Measurements from ENCODE around the gene CCDC167. TPM values are rescaled to one million over a fixed set of nuclear protein-coding genes. Genes with fewer than 3 reads are reported as not detected.

The CCDC167 gene
- total RNA-seq, 2 donors from 2014 or later = 46.0 to 54.8 TPM

GRCh38 chr6:37523412-37523811 lies 23.7 kb upstream of the CCDC167 start:
- Mint-ChIP-seq H3K9me3 (no peaks in the 10 kb centered on the region), H3K27me3 (peaks cover 16 to 23% of the 10 kb centered on the region in 2 donors), H3K36me3 (no peaks in the 10 kb centered on the region), H3K27ac (no peak overlapping the region), H3K4me3 (no peak overlapping the region), H3K4me1 (ENCODE audit: low read depth in 2 of 2) (peaks cover 32 to 35% of the 10 kb centered on the region in 2 donors)
- no peak for ATAC-seq
- DNase-seq (ENCODE audit: low spot score) = no peak

GRCh38 chr6:37522836-37523235 lies 23.1 kb upstream of the CCDC167 start:
- peaks cover 38 to 40% of the 10 kb centered on the region in 2 donors for H3K4me1 Mint-ChIP-seq (ENCODE audit: low read depth in 2 of 2)
- peak overlapping the region in 1 of 2 donors; percentile 2 for H3K27ac Mint-ChIP-seq
- no peak for DNase-seq (ENCODE audit: low spot score)
- H3K27me3 Mint-ChIP-seq = peaks cover 16 to 23% of the 10 kb centered on the region in 2 donors
- no peak overlapping the region for H3K4me3 Mint-ChIP-seq
- ATAC-seq = no peak
- no peaks in the 10 kb centered on the region for H3K9me3 Mint-ChIP-seq
- no peaks in the 10 kb centered on the region for H3K36me3 Mint-ChIP-seq

GRCh38 chr6:37521674-37522073 lies 22.0 kb upstream of the CCDC167 start:
- no peak for DNase-seq (ENCODE audit: low spot score)
- peak overlapping the region in 1 of 2 donors; percentile 2 for H3K27ac Mint-ChIP-seq
- H3K4me1 Mint-ChIP-seq (ENCODE audit: low read depth in 2 of 2) = peaks cover 49 to 52% of the 10 kb centered on the region in 2 donors
- no peak overlapping the region for H3K4me3 Mint-ChIP-seq
- H3K36me3 Mint-ChIP-seq = no peaks in the 10 kb centered on the region
- no peak for ATAC-seq
- H3K9me3 Mint-ChIP-seq = no peaks in the 10 kb centered on the region
- H3K27me3 Mint-ChIP-seq = peaks cover 14 to 19% of the 10 kb centered on the region in 2 donors

GRCh38 chr6:37520926-37521325 lies 21.2 kb upstream of the CCDC167 start:
- no peaks in the 10 kb centered on the region for H3K36me3 Mint-ChIP-seq
- H3K4me1 Mint-ChIP-seq (ENCODE audit: low read depth in 2 of 2) = peaks cover 57 to 59% of the 10 kb centered on the region in 2 donors
- no peak for ATAC-seq
- no peak overlapping the region for H3K4me3 Mint-ChIP-seq
- H3K27ac Mint-ChIP-seq = no peak overlapping the region
- no peak for DNase-seq (ENCODE audit: low spot score)
- H3K27me3 Mint-ChIP-seq = peaks cover 11 to 19% of the 10 kb centered on the region in 2 donors
- H3K9me3 Mint-ChIP-seq = no peaks in the 10 kb centered on the region

- ATAC-seq (no peak), DNase-seq (ENCODE audit: low spot score) (no peak)
- Mint-ChIP-seq H3K36me3 (no peaks in the 10 kb centered on the region), H3K9me3 (no peaks in the 10 kb centered on the region), H3K27ac (no peak overlapping the region), H3K4me1 (ENCODE audit: low read depth in 2 of 2) (peaks cover 58 to 61% of the 10 kb centered on the region in 2 donors), H3K4me3 (no peak overlapping the region), H3K27me3 (peaks cover 10 to 11% of the 10 kb centered on the region in 2 donors)
Measured at GRCh38 chr6:37519461-37519860, 19.8 kb upstream of the CCDC167 start.

- no peaks in the 10 kb centered on the region for H3K9me3 Mint-ChIP-seq
- H3K27me3 Mint-ChIP-seq = peaks cover 5 to 10% of the 10 kb centered on the region in 2 donors
- peaks cover 65 to 71% of the 10 kb centered on the region in 2 donors for H3K4me1 Mint-ChIP-seq (ENCODE audit: low read depth in 2 of 2)
- peak overlapping the region; percentile 68 for H3K4me3 Mint-ChIP-seq
- DNase-seq (ENCODE audit: low spot score) (no peak), ATAC-seq (no peak)
- H3K27ac Mint-ChIP-seq = peak overlapping the region; percentile 81 to 82
- no peaks in the 10 kb centered on the region for H3K36me3 Mint-ChIP-seq
Measured at GRCh38 chr6:37518116-37518515, 18.4 kb upstream of the CCDC167 start.

GRCh38 chr6:37517411-37517812 lies 17.7 kb upstream of the CCDC167 start:
- H3K27ac Mint-ChIP-seq = peak overlapping the region; percentile 81 to 82
- ATAC-seq = peak; percentile 91 to 96
- H3K27me3 Mint-ChIP-seq = peaks cover 5 to 9% of the 10 kb centered on the region in 2 donors
- no peaks in the 10 kb centered on the region for H3K9me3 Mint-ChIP-seq
- peak; percentile 93 for DNase-seq (ENCODE audit: low spot score)
- H3K36me3 Mint-ChIP-seq = no peaks in the 10 kb centered on the region
- peaks cover 68 to 70% of the 10 kb centered on the region in 2 donors for H3K4me1 Mint-ChIP-seq (ENCODE audit: low read depth in 2 of 2)
- H3K4me3 Mint-ChIP-seq = peak overlapping the region; percentile 68

- DNase-seq (ENCODE audit: low spot score) = no peak
- Mint-ChIP-seq H3K36me3 (no peaks in the 10 kb centered on the region), H3K4me1 (ENCODE audit: low read depth in 2 of 2) (peaks cover 63 to 67% of the 10 kb centered on the region in 2 donors), H3K4me3 (peak overlapping the region; percentile 68), H3K27ac (peak overlapping the region; percentile 81 to 82), H3K9me3 (no peaks in the 10 kb centered on the region), H3K27me3 (peaks cover under 1 to 8% of the 10 kb centered on the region in 2 donors)
- ATAC-seq = peak; percentile 13 to 62
Measured at GRCh38 chr6:37516920-37517405, 17.3 kb upstream of the CCDC167 start.

GRCh38 chr6:37516076-37516919 lies 16.6 kb upstream of the CCDC167 start:
- ATAC-seq (peak; percentile 77 to 81), DNase-seq (ENCODE audit: low spot score) (peak; percentile 83)
- no peaks in the 10 kb centered on the region for H3K9me3 Mint-ChIP-seq
- peak overlapping the region; percentile 68 for H3K4me3 Mint-ChIP-seq
- peaks cover 0 to 8% of the 10 kb centered on the region in 2 donors for H3K27me3 Mint-ChIP-seq
- no peaks in the 10 kb centered on the region for H3K36me3 Mint-ChIP-seq
- H3K4me1 Mint-ChIP-seq (ENCODE audit: low read depth in 2 of 2) = peaks cover 57 to 62% of the 10 kb centered on the region in 2 donors
- peak overlapping the region; percentile 81 to 82 for H3K27ac Mint-ChIP-seq

GRCh38 chr6:37515712-37516075 lies 16.0 kb upstream of the CCDC167 start:
- ATAC-seq (no peak), DNase-seq (ENCODE audit: low spot score) (no peak)
- Mint-ChIP-seq H3K4me3 (peak overlapping the region; percentile 68), H3K36me3 (no peaks in the 10 kb centered on the region), H3K27ac (peak overlapping the region; percentile 81 to 82), H3K4me1 (ENCODE audit: low read depth in 2 of 2) (peaks cover 57 to 62% of the 10 kb centered on the region in 2 donors), H3K27me3 (peaks cover 0 to 8% of the 10 kb centered on the region in 2 donors), H3K9me3 (no peaks in the 10 kb centered on the region)

- no peak for DNase-seq (ENCODE audit: low spot score)
- Mint-ChIP-seq H3K27me3 (peaks cover 0 to 8% of the 10 kb centered on the region in 2 donors), H3K36me3 (no peaks in the 10 kb centered on the region), H3K4me3 (peak overlapping the region; percentile 56), H3K4me1 (ENCODE audit: low read depth in 2 of 2) (peaks cover 57 to 62% of the 10 kb centered on the region in 2 donors), H3K27ac (peak overlapping the region; percentile 36 to 81), H3K9me3 (no peaks in the 10 kb centered on the region)
- ATAC-seq = no peak
Measured at GRCh38 chr6:37514837-37515236, 15.1 kb upstream of the CCDC167 start.

- Mint-ChIP-seq H3K36me3 (no peaks in the 10 kb centered on the region), H3K9me3 (no peaks in the 10 kb centered on the region), H3K27me3 (peaks cover 0 to 8% of the 10 kb centered on the region in 2 donors), H3K4me3 (peak overlapping the region; percentile 56), H3K4me1 (ENCODE audit: low read depth in 2 of 2) (peaks cover 57 to 63% of the 10 kb centered on the region in 2 donors), H3K27ac (peak overlapping the region; percentile 36 to 81)
- peak in 1 of 2 donors; percentile 45 for ATAC-seq
- no peak for DNase-seq (ENCODE audit: low spot score)
Measured at GRCh38 chr6:37514321-37514771, 14.7 kb upstream of the CCDC167 start.

GRCh38 chr6:37513576-37513975 lies 13.9 kb upstream of the CCDC167 start:
- Mint-ChIP-seq H3K36me3 (no peaks in the 10 kb centered on the region), H3K27ac (peak overlapping the region; percentile 20 to 70), H3K4me1 (ENCODE audit: low read depth in 2 of 2) (peaks cover 50 to 56% of the 10 kb centered on the region in 2 donors), H3K4me3 (no peak overlapping the region), H3K9me3 (no peaks in the 10 kb centered on the region), H3K27me3 (peaks cover 0 to 4% of the 10 kb centered on the region in 2 donors)
- ATAC-seq (no peak), DNase-seq (ENCODE audit: low spot score) (no peak)

- H3K4me1 Mint-ChIP-seq (ENCODE audit: low read depth in 2 of 2) = peaks cover 50 to 56% of the 10 kb centered on the region in 2 donors
Measured at GRCh38 chr6:37513155-37513554, 13.5 kb upstream of the CCDC167 start.

More at GRCh38 chr6:37513155-37513554, 13.5 kb upstream of the CCDC167 start:
- DNase-seq (ENCODE audit: low spot score) (no peak), ATAC-seq (no peak)
- Mint-ChIP-seq H3K9me3 (no peaks in the 10 kb centered on the region), H3K27me3 (peaks cover 0 to 6% of the 10 kb centered on the region in 2 donors), H3K27ac (peak overlapping the region; percentile 20 to 70), H3K36me3 (no peaks in the 10 kb centered on the region), H3K4me3 (no peak overlapping the region)
